ENCODE data around the gene IFNAR1. TPM values are rescaled to one million over a fixed set of nuclear protein-coding genes. Genes with fewer than 3 reads are reported as not detected.
A peak's percentile ranks its signal among the peaks of the same experiment; 100 is the strongest.

The IFNAR1 gene
- total RNA-seq, 4 donors from 2014 or later = 10.3 to 30.7 (median 28.9) TPM

- no peaks in the 10 kb centered on the region for H3K9me3 ChIP-seq
- in situ Hi-C loops (cut with MboI; ENCODE audit: low pct_ligation_motif_present in 1 of 4, low pct_unique_long_range_greater_than_20kb in 1 of 4, low sequenced_read_pairs in 3 of 4) = no loop called here
- peaks cover 0 to 41% (median 23%) of the 10 kb centered on the region in 4 donors for H3K4me1 ChIP-seq
- peak overlapping the region; percentile 68 to 98 (median 78) for H3K4me3 ChIP-seq
- peak; percentile 81 for DNase-seq
- intact Hi-C loops (cut with DNase I; ENCODE audit: low total_unique reads) = no loop called here
- no peak for TF ChIP-seq EP300 (IDR thresholded peaks at IDR 0.05; ENCODE audit: low read depth)
- TF ChIP-seq CTCF (IDR thresholded peaks at IDR 0.05) = no peak
- peak; percentile 29 to 61 (median 58) for TF ChIP-seq POLR2AphosphoS5 (IDR thresholded peaks at IDR 0.05)
- TF ChIP-seq POLR2A (IDR thresholded peaks at IDR 0.05) = no peak
- no peaks in the 10 kb centered on the region for H3K27me3 ChIP-seq
- 0% methylated on average over 6 to 28 of the region's 28 CpGs for WGBS, 2 donors (ENCODE audit: low coverage in 1 of 2)
- no peaks in the 10 kb centered on the region for H3K36me3 ChIP-seq
- H3K27ac ChIP-seq = peak overlapping the region; percentile 95 to 98 (median 98)
These were observed 675 bp downstream of the IFNAR1 start for GRCh38 chr21:33325222-33326067.

DNA sequence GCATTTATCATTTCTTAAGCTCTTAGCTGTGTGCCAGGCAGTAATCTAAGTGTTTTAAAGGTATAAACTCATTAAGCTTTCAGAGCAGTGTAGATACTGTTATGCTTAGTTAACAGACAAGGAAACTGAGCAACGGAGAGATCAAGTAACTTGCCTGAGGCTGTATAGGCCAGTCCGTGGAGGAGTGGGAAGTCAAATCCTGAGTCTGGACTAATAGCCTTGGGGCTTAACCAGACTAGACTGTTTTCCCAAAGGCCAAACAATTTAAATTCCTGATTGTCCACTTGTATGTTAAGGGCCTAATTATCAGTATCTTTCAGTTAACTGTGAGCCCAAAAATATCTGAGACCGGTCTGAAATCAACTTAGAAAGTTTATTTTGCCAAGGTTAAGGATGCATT is 2.6 kb downstream of the IFNAR1 start:
- no peaks in the 10 kb centered on the region for H3K27me3 ChIP-seq
- 78 to 85% methylated on average over 2 to 3 of the region's 3 CpGs for WGBS, 2 donors (ENCODE audit: low coverage in 1 of 2)
- TF ChIP-seq POLR2AphosphoS5 (IDR thresholded peaks at IDR 0.05) (no peak), POLR2A (IDR thresholded peaks at IDR 0.05) (no peak)
- DNase-seq = no peak
- H3K4me1 ChIP-seq = peaks cover 0 to 41% (median 23%) of the 10 kb centered on the region in 4 donors
- no peak overlapping the region for H3K27ac ChIP-seq
- in situ Hi-C loops (cut with MboI; ENCODE audit: low pct_ligation_motif_present in 1 of 4, low pct_unique_long_range_greater_than_20kb in 1 of 4, low sequenced_read_pairs in 3 of 4) (no loop called here), intact Hi-C loops (cut with DNase I; ENCODE audit: low total_unique reads) (no loop called here)
- no peaks in the 10 kb centered on the region for H3K9me3 ChIP-seq
- H3K36me3 ChIP-seq = no peaks in the 10 kb centered on the region
- H3K4me3 ChIP-seq = no peak overlapping the region

- intact Hi-C loops (cut with DNase I; ENCODE audit: low total_unique reads) = no loop called here
- Histone ChIP-seq H3K4me3 (no peak overlapping the region), H3K9me3 (peaks cover 0 to 3% of the 10 kb centered on the region in 2 donors), H3K4me1 (peaks cover 0 to 41% (median 23%) of the 10 kb centered on the region in 4 donors), H3K36me3 (no peaks in the 10 kb centered on the region), H3K27ac (no peak overlapping the region), H3K27me3 (no peaks in the 10 kb centered on the region)
- TF ChIP-seq CTCF (IDR thresholded peaks at IDR 0.05) (no peak), EP300 (IDR thresholded peaks at IDR 0.05; ENCODE audit: low read depth) (no peak), POLR2AphosphoS5 (IDR thresholded peaks at IDR 0.05) (no peak), POLR2A (IDR thresholded peaks at IDR 0.05) (no peak)
- in situ Hi-C loops (cut with MboI; ENCODE audit: low pct_ligation_motif_present in 1 of 4, low pct_unique_long_range_greater_than_20kb in 1 of 4, low sequenced_read_pairs in 3 of 4) = no loop called here
- 86 to 87% methylated on average over 6 to 7 of the region's 7 CpGs for WGBS, 2 donors (ENCODE audit: low coverage in 1 of 2)
- no peak for DNase-seq
These were observed 3.1 kb downstream of the IFNAR1 start for GRCh38 chr21:33327792-33328433.

DNA sequence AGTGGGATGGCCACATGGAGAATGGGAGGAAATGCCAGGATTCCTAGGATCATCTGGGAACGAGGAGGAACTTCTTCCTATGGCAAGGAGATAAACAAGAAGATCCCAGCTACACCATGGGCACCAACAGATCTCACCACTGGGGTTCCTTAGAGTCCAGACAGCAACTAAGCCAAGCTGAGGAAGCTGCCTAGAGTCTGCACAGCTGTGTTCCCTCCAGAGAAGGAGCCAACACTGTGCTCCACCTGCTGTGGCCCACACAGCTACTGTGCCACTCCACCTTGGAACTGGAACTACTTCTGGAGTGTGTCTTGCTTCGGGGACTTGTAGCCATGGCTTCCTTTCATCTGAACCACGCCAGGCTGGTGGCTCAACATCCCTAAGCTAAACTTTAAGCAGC is 6.0 kb downstream of the IFNAR1 start:
- Histone ChIP-seq H3K4me1 (peaks cover 0 to 39% (median 20%) of the 10 kb centered on the region in 4 donors), H3K9me3 (peaks cover 0 to 4% of the 10 kb centered on the region in 2 donors), H3K4me3 (no peak overlapping the region), H3K27ac (peak overlapping the region in 1 of 4 donors; percentile 33), H3K27me3 (no peaks in the 10 kb centered on the region), H3K36me3 (no peaks in the 10 kb centered on the region)
- TF ChIP-seq POLR2AphosphoS5 (IDR thresholded peaks at IDR 0.05) = no peak
- TF ChIP-seq EP300 (IDR thresholded peaks at IDR 0.05; ENCODE audit: low read depth) = no peak
- TF ChIP-seq CTCF (IDR thresholded peaks at IDR 0.05) = no peak
- no peak for TF ChIP-seq POLR2A (IDR thresholded peaks at IDR 0.05)
- intact Hi-C loops (cut with DNase I; ENCODE audit: low total_unique reads) = no loop called here
- peak; percentile 13 for DNase-seq
- in situ Hi-C loops (cut with MboI; ENCODE audit: low pct_ligation_motif_present in 1 of 4, low pct_unique_long_range_greater_than_20kb in 1 of 4, low sequenced_read_pairs in 3 of 4) = no loop called here
- WGBS, 2 donors (ENCODE audit: low coverage in 1 of 2) = 90 to 93% methylated on average over 1 to 3 of the region's 3 CpGs

Measured in transverse colon (tissue), 4 donors.